Endothelial cell of hepatic sinusoid (primary cell): Measurements from ENCODE around the gene CACNA2D1.

ENCODE experiments used
- in situ Hi-C: cut with HindIII; loops from 2 replicates; pipeline ENCODE4 v1.10.0; 2017; ENCODE audit warnings: low sequenced_read_pairs

The CACNA2D1 gene

GRCh38 chr7:82443547-82444219 is at the start of gene CACNA2D1:
CACNA2D1 (minus strand) TSS chr7:82443777.
- in situ Hi-C loops = no loop called here

- in situ Hi-C loops = no loop called here
These were observed 38.0 kb upstream of the CACNA2D1 start for GRCh38 chr7:82481499-82482097.

GRCh38 chr7:82477733-82478515 is 34.3 kb upstream of the CACNA2D1 start:
- in situ Hi-C loops = no loop called here

GRCh38 chr7:82472966-82473365 is 29.4 kb upstream of the CACNA2D1 start:
- in situ Hi-C loops = no loop called here

- in situ Hi-C loops = no loop called here
These were observed 27.9 kb upstream of the CACNA2D1 start for GRCh38 chr7:82471351-82472020.

GRCh38 chr7:82469207-82469606 is 25.6 kb upstream of the CACNA2D1 start:
- in situ Hi-C loops = no loop called here

- in situ Hi-C loops = no loop called here
These were observed 24.9 kb upstream of the CACNA2D1 start for GRCh38 chr7:82468435-82468834.

GRCh38 chr7:82467020-82467419 is 23.4 kb upstream of the CACNA2D1 start:
- in situ Hi-C loops = no loop called here

GRCh38 chr7:82464372-82464771 is 20.8 kb upstream of the CACNA2D1 start:
- in situ Hi-C loops = no loop called here

- in situ Hi-C loops = no loop called here
These were observed 11.7 kb upstream of the CACNA2D1 start for GRCh38 chr7:82455295-82455694.

- in situ Hi-C loops = no loop called here
These were observed 7.2 kb upstream of the CACNA2D1 start for GRCh38 chr7:82450759-82451158.

- in situ Hi-C loops = no loop called here
These were observed 6.3 kb upstream of the CACNA2D1 start for GRCh38 chr7:82449910-82450309.

- in situ Hi-C loops = no loop called here
These were observed 3.3 kb upstream of the CACNA2D1 start for GRCh38 chr7:82446897-82447296.

- in situ Hi-C loops = no loop called here
These were observed 1.7 kb upstream of the CACNA2D1 start for GRCh38 chr7:82445271-82445670.

- in situ Hi-C loops = no loop called here
These were observed 788 bp upstream of the CACNA2D1 start for GRCh38 chr7:82444220-82444909.

- in situ Hi-C loops = no loop called here
These were observed 486 bp downstream of the CACNA2D1 start for GRCh38 chr7:82443036-82443546.

- in situ Hi-C loops = no loop called here
These were observed 1.0 kb downstream of the CACNA2D1 start for GRCh38 chr7:82442492-82443035.

- in situ Hi-C loops = no loop called here
These were observed 1.7 kb downstream of the CACNA2D1 start for GRCh38 chr7:82441669-82442478.

- in situ Hi-C loops = no loop called here
These were observed 5.1 kb downstream of the CACNA2D1 start for GRCh38 chr7:82438521-82438920.
